OCI-LY7 (cell line): ENCODE measurements around the gene NCOA5. TPM values are rescaled to one million over a fixed set of nuclear protein-coding genes. Genes with fewer than 3 reads are reported as not detected.

Experiments
- BruUV-seq: library from RNA; stranded (reverse); fragments of 400-500 nt; replicated peaks from 2 replicates; lab custom pipeline; 2021; lab: Mats Ljungman, UMichigan
- CTCF ChIA-PET: fragments of 300-600 bp; sonication (Branson Sonifier 250); formaldehyde crosslinking; loops from one replicate; lab custom pipeline; 2022; ENCODE audit warnings: antibody characterized with exemption; ENCODE audit not compliant: unreplicated experiment; lab: Charles Lee
- POLR2A ChIA-PET: fragments of 300-600 bp; sonication (Branson Sonifier 250); formaldehyde crosslinking; loops from one replicate; lab custom pipeline; 2022; ENCODE audit warnings: antibody characterized with exemption; lab: Charles Lee
- DNase-seq: peaks from one replicate; pipeline ENCODE4 v3.0.0-alpha.2; 2015; ENCODE audit warnings: low spot score
- H2AFZ ChIP-seq: fragments of 200-600 bp; sonication (generic), shearing (Covaris generic); 2 replicates; pipeline ENCODE4 v1.6.1; 2014; ENCODE audit warnings: mild to moderate bottlenecking, antibody characterized with exemption, low read length, moderate library complexity
- H3K27ac ChIP-seq: fragments of 200-600 bp; sonication (generic); 2 replicates; pipeline ENCODE4 v1.5.1; 2014; ENCODE audit warnings: mixed run types, low read depth, mild to moderate bottlenecking, moderate library complexity, low read length, inconsistent platforms; ENCODE audit not compliant: poor library complexity, severe bottlenecking
- H3K36me3 ChIP-seq: fragments of 200-600 bp; sonication (generic); 2 replicates; pipeline ENCODE4 v1.6.1; 2014; ENCODE audit warnings: mild to moderate bottlenecking, antibody characterized with exemption, low read length, moderate library complexity, mixed read lengths; ENCODE audit not compliant: insufficient read depth
- H3K4me1 ChIP-seq: fragments of 200-600 bp; sonication (generic); 2 replicates; pipeline ENCODE4 v1.5.1; 2014; ENCODE audit warnings: mild to moderate bottlenecking, low read length; ENCODE audit not compliant: insufficient read depth, poor library complexity, severe bottlenecking
- H3K4me2 ChIP-seq: fragments of 200-600 bp; sonication (generic); 2 replicates; pipeline ENCODE4 v1.6.1; 2014; ENCODE audit warnings: mild to moderate bottlenecking, low read length
- H3K4me3 ChIP-seq: fragments of 200-600 bp; sonication (generic); 2 replicates; pipeline ENCODE4 v1.5.1; 2014; ENCODE audit warnings: mild to moderate bottlenecking, low read depth, low read length; ENCODE audit not compliant: poor library complexity, severe bottlenecking
- H3K79me2 ChIP-seq: fragments of 200-600 bp; sonication (generic); 2 replicates; pipeline ENCODE4 v1.6.1; 2016; ENCODE audit warnings: low read depth, mild to moderate bottlenecking, low read length, moderate library complexity, mixed read lengths; ENCODE audit not compliant: insufficient read depth
- H3K9me2 ChIP-seq: fragments of 200-600 bp; sonication (generic); 2 replicates; pipeline ENCODE4 v1.6.1; 2016; ENCODE audit warnings: mild to moderate bottlenecking, low read length, mixed read lengths; ENCODE audit not compliant: insufficient read depth
- H3K9me3 ChIP-seq: fragments of 200-600 bp; sonication (generic); 2 replicates; pipeline ENCODE4 v1.6.1; 2014; ENCODE audit warnings: mild to moderate bottlenecking, mixed run types, low read length, mixed read lengths
- H4K20me1 ChIP-seq: fragments of 200-600 bp; sonication (generic); 2 replicates; pipeline ENCODE4 v1.6.1; 2014; ENCODE audit warnings: mild to moderate bottlenecking, antibody characterized with exemption, low read length, moderate library complexity, mixed read lengths; ENCODE audit not compliant: insufficient read depth
- EZH2phosphoT487 ChIP-seq: fragments of 200-600 bp; sonication (generic); IDR thresholded peaks from 2 replicates; pipeline ENCODE4 v1.6.1; 2018; ENCODE audit warnings: low read depth, borderline replicate concordance, mild to moderate bottlenecking, mixed run types, antibody characterized with exemption, low read length, moderate library complexity, mixed read lengths
- intact Hi-C: fragments of 100-400 bp; cut with micrococcal nuclease; formaldehyde crosslinking; loops from one replicate; pipeline ENCODE4 v1.10.0; 2022; ENCODE audit not compliant: unreplicated experiment
- total RNA-seq, 2 experiments: library from RNA; depleted of rRNA in 1 of 2; stranded (reverse); fragments of >200 nt in 1 of 2; shearing (Covaris generic) in 1 of 2; gene quantifications; 2 replicates each; pipeline ENCODE4 v1.2.3, GENCODE V29; 2014 to 2022
- TF ChIP-seq, protein P1 (sequence below): fragments of 200-600 bp; sonication (generic); conservative IDR thresholded peaks from 2 replicates; pipeline ENCODE4 v1.5.1; 2014; ENCODE audit warnings: mild to moderate bottlenecking, antibody characterized with exemption, low read length, moderate library complexity, mixed read lengths

NCOA5 gene
- total RNA-seq, 2 experiments from 2014 or later: 23.4 to 33.7 TPM

DNA sequence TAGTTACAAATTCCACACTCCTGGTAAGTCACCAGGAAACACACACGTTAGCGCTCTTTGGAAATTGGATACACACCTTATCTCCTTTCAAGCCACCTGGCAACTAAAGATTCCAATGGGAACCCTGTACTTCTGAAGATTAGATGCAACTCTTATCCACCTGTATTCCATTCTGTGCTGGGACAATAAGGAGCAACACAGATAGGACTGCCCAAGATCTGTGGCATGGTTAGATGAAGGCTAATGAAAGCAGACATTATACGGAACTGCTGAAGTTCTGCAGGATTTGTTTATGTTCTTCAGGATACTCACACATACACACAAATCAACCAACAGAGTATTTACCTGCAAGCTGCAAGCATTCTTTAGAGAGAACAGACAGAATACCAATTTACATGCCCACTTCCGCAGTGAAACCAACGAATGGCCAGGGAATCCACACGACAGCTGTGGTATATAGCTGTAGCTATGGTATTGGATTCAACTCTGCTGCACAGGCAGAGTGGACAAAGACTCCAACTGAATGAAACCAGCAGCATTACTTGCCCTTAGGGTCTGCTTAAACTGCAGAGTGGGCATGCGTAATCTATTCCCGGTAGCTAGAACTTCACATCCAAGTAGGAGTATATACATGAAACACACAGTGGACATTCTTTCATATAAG, 12.0 kb downstream of the NCOA5 start:
- no peak for DNase-seq
- Histone ChIP-seq H3K27ac (no peak overlapping the region), H2AFZ (no peak overlapping the region), H3K4me2 (no peak overlapping the region), H3K36me3 (peaks cover 71% of the 10 kb centered on the region), H3K9me2 (no peaks in the 10 kb centered on the region), H3K4me3 (no peak overlapping the region), H3K79me2 (peaks cover 35% of the 10 kb centered on the region), H3K9me3 (no peaks in the 10 kb centered on the region), H4K20me1 (peaks cover 29% of the 10 kb centered on the region), H3K4me1 (no peaks in the 10 kb centered on the region)
- intact Hi-C loops: no loop called here
- ChIA-PET POLR2A (no interaction called here), CTCF (no interaction called here)
- no peak for TF ChIP-seq EZH2phosphoT487
- TF ChIP-seq, protein P1, sequence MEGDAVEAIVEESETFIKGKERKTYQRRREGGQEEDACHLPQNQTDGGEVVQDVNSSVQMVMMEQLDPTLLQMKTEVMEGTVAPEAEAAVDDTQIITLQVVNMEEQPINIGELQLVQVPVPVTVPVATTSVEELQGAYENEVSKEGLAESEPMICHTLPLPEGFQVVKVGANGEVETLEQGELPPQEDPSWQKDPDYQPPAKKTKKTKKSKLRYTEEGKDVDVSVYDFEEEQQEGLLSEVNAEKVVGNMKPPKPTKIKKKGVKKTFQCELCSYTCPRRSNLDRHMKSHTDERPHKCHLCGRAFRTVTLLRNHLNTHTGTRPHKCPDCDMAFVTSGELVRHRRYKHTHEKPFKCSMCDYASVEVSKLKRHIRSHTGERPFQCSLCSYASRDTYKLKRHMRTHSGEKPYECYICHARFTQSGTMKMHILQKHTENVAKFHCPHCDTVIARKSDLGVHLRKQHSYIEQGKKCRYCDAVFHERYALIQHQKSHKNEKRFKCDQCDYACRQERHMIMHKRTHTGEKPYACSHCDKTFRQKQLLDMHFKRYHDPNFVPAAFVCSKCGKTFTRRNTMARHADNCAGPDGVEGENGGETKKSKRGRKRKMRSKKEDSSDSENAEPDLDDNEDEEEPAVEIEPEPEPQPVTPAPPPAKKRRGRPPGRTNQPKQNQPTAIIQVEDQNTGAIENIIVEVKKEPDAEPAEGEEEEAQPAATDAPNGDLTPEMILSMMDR: no peak
- BruUV-seq: no TSS peak

DNA sequence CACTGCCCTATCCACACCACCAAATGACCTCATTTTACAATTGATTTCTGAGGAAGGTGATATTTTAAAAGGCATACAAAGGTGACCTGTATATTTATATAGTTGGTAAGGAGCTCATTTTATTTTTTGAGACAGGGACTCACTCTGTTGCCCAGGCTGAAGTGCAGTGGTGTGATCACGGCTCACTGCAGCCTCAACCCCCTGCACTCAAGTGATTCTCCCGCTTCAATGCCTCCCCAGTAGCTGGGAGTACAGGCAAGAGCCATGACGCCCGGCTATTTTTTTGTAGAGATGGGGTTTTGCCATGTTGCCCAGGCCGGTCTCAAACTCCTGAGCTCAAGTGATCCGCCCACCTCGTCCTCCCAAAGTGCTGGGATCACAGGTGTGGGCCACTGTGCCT, 13.0 kb downstream of the NCOA5 start:
- H3K36me3 ChIP-seq: peaks cover 71% of the 10 kb centered on the region
- ChIA-PET POLR2A (interaction anchor here (0.6 to 0.7 kb wide), 2 partner anchors 8 to 43 kb away, joined by 3 read pairs; no protein-coding TSS in a partner anchor), CTCF (no interaction called here)
- no peak for TF ChIP-seq EZH2phosphoT487
- TF ChIP-seq, protein P1: no peak
- no peak overlapping the region for H2AFZ ChIP-seq
- peaks cover 26% of the 10 kb centered on the region for H3K79me2 ChIP-seq
- intact Hi-C loops: no loop called here
- H3K4me2 ChIP-seq: no peak overlapping the region
- H3K27ac ChIP-seq: no peak overlapping the region
- peaks cover 20% of the 10 kb centered on the region for H4K20me1 ChIP-seq
- no peaks in the 10 kb centered on the region for H3K9me2 ChIP-seq
- no peak overlapping the region for H3K4me3 ChIP-seq
- DNase-seq: no peak
- no peaks in the 10 kb centered on the region for H3K9me3 ChIP-seq
- H3K4me1 ChIP-seq: no peaks in the 10 kb centered on the region
- BruUV-seq: no TSS peak

DNA sequence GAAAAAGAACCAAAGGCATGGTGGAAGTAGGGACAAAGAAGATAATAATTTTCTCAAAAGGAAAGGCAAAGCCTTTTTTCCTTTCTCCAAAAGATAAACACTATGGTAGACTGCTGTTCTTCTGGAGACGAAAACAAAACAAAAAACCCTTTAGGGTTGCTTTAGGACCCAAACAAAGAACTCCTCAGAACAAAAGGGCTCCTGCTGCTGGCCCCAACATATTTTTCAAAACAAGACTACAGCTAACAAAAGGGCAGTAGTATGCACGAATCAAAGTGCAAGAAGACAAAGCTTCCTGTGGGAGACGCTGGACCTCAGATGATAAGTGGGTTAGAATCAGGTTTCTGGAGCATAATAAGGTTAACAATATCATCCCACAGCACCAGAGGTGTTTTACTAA, 15.8 kb downstream of the NCOA5 start:
- BruUV-seq: no TSS peak
- Histone ChIP-seq H3K4me3 (no peak overlapping the region), H3K4me1 (no peaks in the 10 kb centered on the region), H3K9me3 (no peaks in the 10 kb centered on the region), H4K20me1 (peaks cover 3% of the 10 kb centered on the region), H3K79me2 (no peaks in the 10 kb centered on the region), H2AFZ (no peak overlapping the region), H3K9me2 (no peaks in the 10 kb centered on the region), H3K27ac (no peak overlapping the region), H3K4me2 (no peak overlapping the region), H3K36me3 (peaks cover 74% of the 10 kb centered on the region)
- POLR2A ChIA-PET: no interaction called here
- TF ChIP-seq, protein P1: no peak
- no peak for TF ChIP-seq EZH2phosphoT487
- CTCF ChIA-PET: no interaction called here
- intact Hi-C loops: no loop called here
- no peak for DNase-seq
